Nephron progenitor cell (in vitro differentiated cells): ENCODE results near the gene RNF146.

Experiments used
- DNase-seq: peaks from one replicate; pipeline ENCODE4 v3.0.0; 2021
- H3K27ac Mint-ChIP-seq: 2 replicates; pipeline ENCODE4 v1.8.0; 2021; ENCODE audit warnings: mild to moderate bottlenecking, moderate library complexity, mixed read lengths
- H3K27me3 Mint-ChIP-seq: 2 replicates; pipeline ENCODE4 v1.8.0; 2021; ENCODE audit warnings: mild to moderate bottlenecking, low read depth, mixed read lengths; ENCODE audit not compliant: poor library complexity
- H3K36me3 Mint-ChIP-seq: 2 replicates; pipeline ENCODE4 v1.8.0; 2021; ENCODE audit warnings: low read depth, mixed read lengths
- H3K4me1 Mint-ChIP-seq: 2 replicates; pipeline ENCODE4 v1.8.0; 2021; ENCODE audit warnings: mixed read lengths
- H3K4me3 Mint-ChIP-seq: 2 replicates; pipeline ENCODE4 v1.8.0; 2021; ENCODE audit warnings: mild to moderate bottlenecking, moderate library complexity, mixed read lengths
- H3K9me3 Mint-ChIP-seq: 2 replicates; pipeline ENCODE4 v1.8.0; 2021; ENCODE audit warnings: mild to moderate bottlenecking, moderate library complexity, mixed read lengths
- CTCF ChIP-seq: fragments of 200-600 bp; sonication (generic); IDR thresholded peaks from 2 replicates; pipeline ENCODE4 v1.5.0; 2021; ENCODE audit warnings: antibody characterized with exemption

Gene RNF146

GRCh38 chr6:127290391-127291265, 24.0 kb downstream of the RNF146 start:
- Mint-ChIP-seq H3K36me3 (peaks cover 57% of the 10 kb centered on the region), H3K27me3 (no peaks in the 10 kb centered on the region), H3K27ac (peak overlapping the region; percentile 64), H3K4me3 (no peak overlapping the region), H3K4me1 (peaks cover 13% of the 10 kb centered on the region), H3K9me3 (no peaks in the 10 kb centered on the region)
- DNase-seq: no peak
- no peak for TF ChIP-seq CTCF

GRCh38 chr6:127291495-127291894, 24.8 kb downstream of the RNF146 start:
- peak overlapping the region; percentile 60 for H3K27ac Mint-ChIP-seq
- H3K36me3 Mint-ChIP-seq: peaks cover 58% of the 10 kb centered on the region
- DNase-seq: no peak

GRCh38 chr6:127297502-127298070, 30.9 kb downstream of the RNF146 start:
- Mint-ChIP-seq H3K4me3 (no peak overlapping the region), H3K9me3 (no peaks in the 10 kb centered on the region), H3K27ac (peak overlapping the region; percentile 87), H3K4me1 (peaks cover 11% of the 10 kb centered on the region), H3K36me3 (peaks cover 64% of the 10 kb centered on the region), H3K27me3 (no peaks in the 10 kb centered on the region)
- TF ChIP-seq CTCF: no peak
- no peak for DNase-seq

More at GRCh38 chr6:127291495-127291894, 24.8 kb downstream of the RNF146 start:
- H3K9me3 Mint-ChIP-seq: no peaks in the 10 kb centered on the region
- no peak for TF ChIP-seq CTCF
- peaks cover 13% of the 10 kb centered on the region for H3K4me1 Mint-ChIP-seq
- no peak overlapping the region for H3K4me3 Mint-ChIP-seq
- H3K27me3 Mint-ChIP-seq: no peaks in the 10 kb centered on the region

GRCh38 chr6:127298475-127298874, 31.8 kb downstream of the RNF146 start:
- Mint-ChIP-seq H3K4me3 (no peak overlapping the region), H3K9me3 (no peaks in the 10 kb centered on the region)
- TF ChIP-seq CTCF: no peak

GRCh38 chr6:127299522-127300240, 33.0 kb downstream of the RNF146 start:
- Mint-ChIP-seq H3K27me3 (no peaks in the 10 kb centered on the region), H3K9me3 (peaks cover 2% of the 10 kb centered on the region), H3K4me3 (no peak overlapping the region), H3K27ac (no peak overlapping the region), H3K36me3 (peaks cover 60% of the 10 kb centered on the region), H3K4me1 (peaks cover 11% of the 10 kb centered on the region)
- no peak for TF ChIP-seq CTCF
- DNase-seq: no peak

More at GRCh38 chr6:127298475-127298874, 31.8 kb downstream of the RNF146 start:
- Mint-ChIP-seq H3K27me3 (no peaks in the 10 kb centered on the region), H3K4me1 (peaks cover 11% of the 10 kb centered on the region), H3K27ac (no peak overlapping the region), H3K36me3 (peaks cover 60% of the 10 kb centered on the region)
- no peak for DNase-seq
